Activated T-helper 1 cell treated with Interleukin-2 at 50 U/mL for 16 hours (primary cell): ENCODE results near the gene LCE1F.

Experiments used
- DNase-seq: peaks from one replicate; pipeline ENCODE4 v3.0.0-alpha.2; 2020; ENCODE audit warnings: low read depth

LCE1F gene, protein sequence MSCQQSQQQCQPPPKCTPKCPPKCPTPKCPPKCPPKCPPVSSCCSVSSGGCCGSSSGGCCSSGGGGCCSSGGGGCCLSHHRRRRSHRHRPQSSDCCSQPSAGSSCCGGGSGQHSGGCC

DNA sequence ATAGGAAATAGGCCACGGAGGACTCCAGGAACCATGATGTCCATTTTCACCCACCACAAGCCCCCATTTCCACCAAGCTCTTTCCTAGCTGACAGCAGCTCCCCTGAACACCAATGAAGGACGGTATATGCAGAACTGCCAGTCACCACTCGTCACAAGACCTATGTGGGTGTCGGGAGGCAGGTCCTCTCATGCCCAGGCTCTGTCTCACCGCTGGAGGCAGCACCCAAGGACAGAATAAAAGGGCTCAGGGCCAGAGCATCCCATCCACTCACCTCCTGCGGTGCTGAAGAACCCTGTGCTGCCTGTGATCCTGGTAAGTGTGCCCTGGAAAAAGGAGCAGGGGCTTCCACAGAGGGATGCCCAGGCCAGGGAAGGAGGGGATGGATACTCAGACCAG lies at the start of gene LCE1F:
TSS of gene LCE1F (plus strand) at position 266 of the 400 bp plus-strand sequence. CDS start 1,232 bp downstream, outside the sequence.
- DNase-seq = no peak

DNA sequence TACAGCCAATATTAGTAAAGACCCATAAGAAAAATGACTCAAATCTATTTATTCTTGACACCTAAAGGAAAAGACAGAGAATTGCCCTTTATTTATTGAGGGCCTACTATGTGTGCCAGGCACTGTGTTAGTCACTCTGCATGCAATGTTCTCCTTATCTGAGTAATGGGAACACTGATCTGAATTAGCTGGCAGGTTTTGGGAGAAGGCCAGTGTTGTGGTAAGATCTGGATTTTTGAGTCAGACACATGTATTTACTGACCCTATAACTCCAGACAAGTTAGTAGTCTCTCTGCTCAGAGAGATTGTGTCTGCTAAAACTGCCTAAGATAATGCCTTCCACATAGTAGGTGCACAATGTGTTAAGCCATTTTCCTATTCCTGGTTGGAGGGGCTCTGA lies 49.7 kb upstream of the LCE1F start:
- DNase-seq = no peak

DNA sequence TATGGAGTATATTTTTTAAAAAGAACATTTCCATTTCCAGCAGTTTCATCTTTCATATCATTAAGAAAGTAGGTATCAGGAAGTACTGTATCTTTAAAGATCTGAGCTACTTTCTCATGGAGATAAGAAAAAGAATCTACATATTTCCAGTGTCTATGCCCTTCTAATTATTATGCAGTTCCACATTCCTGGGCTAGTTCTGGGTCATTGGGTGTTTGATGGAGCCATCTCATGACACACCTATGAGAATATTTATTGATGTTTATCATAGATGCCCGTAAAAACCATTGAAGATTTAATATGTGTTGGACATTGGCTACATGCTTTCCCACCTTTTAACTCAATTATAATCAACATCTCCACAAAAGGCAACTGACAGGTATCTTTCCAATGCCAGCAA lies 46.0 kb upstream of the LCE1F start:
- DNase-seq = no peak

DNA sequence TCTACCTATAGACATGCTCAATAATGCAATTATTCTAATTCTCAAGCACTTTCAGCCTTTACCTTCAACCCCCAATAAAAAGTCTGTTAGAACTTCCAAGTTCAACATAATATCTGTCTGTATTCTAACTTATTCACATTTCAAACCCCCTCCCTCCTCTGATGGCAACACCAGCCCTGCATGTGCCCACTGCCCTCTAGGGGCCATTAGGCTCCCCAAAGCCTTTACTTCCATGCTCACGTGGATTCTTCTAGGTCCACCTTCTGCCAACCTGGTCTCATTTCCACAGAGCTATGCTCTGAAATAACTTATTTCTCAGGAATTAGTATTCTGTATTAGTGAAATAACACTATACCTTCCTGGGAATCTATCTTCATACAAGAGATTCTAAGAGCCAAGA lies 39.3 kb upstream of the LCE1F start:
- DNase-seq = no peak

DNA sequence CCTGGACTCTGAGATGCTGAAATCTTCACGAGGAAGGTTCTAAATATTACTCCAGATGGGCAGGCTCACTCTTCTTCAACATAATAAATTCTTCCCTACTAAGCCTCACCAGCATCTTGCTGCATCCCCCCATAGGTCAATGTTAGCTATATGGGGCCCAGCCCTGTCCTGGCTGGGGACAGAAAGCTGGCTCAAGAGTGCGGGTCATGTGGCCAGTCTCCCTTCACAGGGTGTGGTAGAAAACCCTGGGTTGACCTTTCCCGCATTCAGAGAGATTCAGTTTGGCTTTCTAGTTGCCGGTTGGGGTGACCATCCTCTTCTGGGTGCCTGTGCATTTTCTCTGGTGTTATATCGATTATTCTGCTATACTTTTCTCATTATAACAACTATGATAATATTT lies 36.9 kb upstream of the LCE1F start:
- no peak for DNase-seq

DNA sequence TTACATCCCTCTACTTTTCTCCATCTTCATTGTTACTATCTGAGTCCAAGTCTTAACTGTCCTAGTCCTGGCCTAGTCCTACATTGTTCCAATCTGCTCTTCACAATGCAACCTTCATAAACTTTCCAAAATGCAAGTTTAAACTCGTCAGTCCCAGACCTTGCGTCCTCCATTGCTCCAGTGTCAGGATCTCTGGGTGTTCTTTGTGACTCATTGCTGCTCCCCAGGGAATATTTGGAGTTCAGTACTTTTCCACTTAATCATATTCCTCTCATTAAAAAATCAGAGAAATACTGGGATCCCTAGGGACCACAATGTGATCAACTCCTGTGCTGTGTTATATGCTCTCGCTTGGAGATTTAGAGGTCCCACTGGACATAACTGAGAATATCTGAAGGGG lies 35.1 kb upstream of the LCE1F start:
- no peak for DNase-seq

DNA sequence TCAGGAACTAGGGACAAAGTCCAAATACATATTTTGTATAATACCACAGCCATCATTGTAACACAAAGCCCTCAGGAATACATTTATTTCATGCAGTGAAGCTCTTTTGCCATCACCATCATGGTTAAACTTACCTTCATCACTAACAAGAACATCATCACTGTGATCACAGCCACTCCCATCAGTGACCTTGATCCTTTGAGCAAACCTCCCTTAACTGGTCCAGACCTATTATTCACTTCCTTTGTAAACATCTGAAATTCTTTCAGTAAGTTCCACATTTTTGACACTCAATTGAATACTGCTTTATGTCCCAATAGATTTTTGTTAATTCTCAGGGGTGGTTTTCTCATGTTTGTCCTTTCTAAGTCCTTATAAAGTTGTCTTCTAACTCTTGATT lies 33.3 kb upstream of the LCE1F start:
- DNase-seq = no peak

DNA sequence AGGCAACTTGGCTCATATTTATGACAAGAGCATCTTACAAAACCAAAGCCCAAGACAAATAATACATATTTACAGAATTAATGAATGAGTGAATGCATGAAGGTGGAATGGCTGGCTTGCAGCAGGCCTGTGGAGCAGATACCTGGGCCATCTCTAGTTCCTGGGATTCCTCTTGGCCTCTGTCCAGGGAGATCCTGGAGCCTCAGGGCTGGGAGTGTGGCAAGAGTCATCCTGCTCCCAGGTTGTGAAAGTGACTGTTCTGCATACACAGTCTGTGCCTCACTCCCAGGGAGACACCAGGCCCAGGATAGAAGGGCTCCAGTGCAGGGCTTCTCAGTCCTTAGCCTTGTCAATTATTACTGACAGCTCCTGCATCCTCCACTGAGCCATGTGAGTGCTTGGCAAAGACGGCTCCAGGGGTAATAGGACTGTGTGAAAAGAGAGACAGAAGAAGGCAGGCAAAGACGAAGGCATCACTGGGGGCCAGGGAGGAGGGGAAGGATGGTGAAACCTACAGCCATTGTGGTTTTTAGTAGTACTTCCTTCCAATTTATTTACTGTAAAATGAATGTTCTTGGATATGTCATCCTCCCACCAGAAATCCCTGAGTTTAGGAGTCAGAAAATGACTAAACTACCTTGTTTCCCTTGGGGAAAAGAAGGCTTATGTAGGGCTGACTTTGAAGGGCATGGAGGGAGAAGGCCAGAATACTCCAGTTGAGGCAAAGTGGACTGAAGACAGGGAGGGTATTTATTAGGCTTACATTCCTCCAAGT lies 31.4 kb upstream of the LCE1F start:
- no peak for DNase-seq

DNA sequence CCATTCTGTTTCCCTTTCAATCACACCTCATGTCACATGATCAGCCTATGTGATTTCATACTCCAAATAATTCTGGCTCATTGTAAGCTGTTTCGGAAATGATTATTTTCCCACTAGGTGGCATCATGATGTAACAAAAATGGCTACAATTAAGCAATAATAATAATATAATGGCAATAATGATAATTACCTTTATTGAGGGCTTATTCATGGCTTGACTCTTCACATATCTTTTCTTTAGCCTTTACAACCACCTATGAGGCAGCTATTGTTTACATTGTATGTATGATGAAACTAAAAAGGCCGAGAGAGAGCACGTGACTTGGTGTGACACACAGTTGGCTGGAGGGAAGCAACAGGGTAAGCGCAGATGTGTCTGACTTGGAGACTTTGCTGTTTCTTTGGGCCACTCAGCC lies 29.6 kb upstream of the LCE1F start:
- DNase-seq = no peak

DNA sequence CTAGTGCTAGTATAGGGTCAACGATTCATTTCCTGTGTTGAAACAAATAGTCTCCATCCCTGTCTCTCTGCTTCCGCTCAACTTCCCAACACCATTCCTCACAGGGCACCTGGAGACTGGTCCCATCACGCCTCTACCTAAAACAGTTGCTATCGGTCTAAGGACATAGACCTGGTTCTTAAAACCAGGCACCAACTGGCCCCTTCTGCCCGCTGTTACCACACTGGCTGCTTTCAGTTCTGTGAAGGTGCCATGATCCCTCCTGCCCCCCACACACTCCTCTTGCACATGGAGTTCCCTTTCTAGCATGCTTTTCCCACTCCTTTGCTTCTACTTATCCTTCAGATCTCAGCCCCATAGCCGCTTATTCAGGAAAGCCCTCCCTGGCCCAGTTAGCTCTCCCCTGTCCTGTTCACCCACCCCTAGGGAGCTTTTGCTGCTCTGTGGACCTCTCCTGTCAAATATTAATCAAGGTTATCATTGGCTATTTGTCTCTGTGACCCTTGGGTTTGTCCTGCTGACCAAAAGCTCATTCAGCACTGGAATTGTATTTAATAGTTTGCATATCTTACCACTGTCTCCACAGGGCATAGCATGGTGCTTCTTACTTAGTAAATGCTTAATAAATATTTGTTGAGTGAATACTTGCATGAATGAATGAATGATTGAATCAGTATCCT lies 29.0 kb upstream of the LCE1F start:
- DNase-seq = no peak

DNA sequence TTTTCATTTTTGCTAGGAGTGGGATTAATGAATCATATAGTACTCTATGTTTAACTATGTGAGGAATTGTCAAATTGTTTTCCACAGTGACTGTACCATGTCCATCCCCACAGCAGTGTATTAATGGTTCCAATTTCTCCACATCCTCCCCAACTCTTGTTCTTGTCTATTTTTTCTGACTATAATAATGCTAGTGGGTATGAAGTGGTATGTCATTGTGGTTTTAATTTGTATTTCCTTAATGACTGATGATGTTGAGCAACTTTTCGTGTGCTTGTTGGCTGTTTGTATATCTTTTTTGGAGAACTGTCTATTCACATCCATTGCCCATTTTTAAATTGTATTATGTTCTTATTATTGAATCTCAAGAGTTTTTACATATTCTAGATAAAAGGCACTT lies 27.1 kb upstream of the LCE1F start:
- no peak for DNase-seq

DNA sequence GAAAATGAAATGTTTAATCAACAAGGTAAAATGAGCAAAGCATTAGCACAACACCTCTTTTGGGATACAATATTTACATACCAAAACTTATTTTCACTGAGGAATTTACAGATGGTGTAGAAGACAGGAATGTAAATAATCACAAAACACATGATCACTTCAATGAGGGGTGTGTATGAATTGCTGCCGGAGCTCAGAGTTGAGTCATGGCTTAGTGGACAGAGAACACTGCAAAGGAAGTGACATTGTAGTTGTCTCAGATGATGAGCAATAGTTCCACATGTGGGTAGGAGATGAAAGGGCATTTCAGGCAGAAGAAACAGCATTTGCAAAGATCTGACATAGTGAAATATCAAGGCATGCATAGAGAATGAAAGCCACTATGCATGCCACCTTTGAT lies 22.7 kb upstream of the LCE1F start:
- DNase-seq = no peak

DNA sequence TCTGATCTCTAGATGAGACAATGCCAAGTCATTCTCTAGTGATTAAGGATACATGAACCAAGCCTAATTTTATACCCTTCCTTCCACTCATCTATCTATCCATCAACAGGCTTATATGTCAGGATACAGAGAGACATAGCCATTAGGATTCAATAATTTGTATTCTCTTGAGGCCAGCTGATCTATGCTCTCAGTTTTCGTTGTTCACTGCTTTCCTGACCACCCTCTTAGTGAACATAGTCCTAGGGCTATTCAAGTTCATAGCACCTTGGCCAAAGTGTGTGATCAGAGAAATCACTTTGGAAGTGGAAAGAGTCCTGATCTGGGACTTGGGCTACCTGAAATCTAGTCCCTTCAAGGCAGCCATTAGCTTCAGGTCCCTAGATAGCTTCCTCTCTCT lies 21.4 kb upstream of the LCE1F start:
- DNase-seq = no peak

DNA sequence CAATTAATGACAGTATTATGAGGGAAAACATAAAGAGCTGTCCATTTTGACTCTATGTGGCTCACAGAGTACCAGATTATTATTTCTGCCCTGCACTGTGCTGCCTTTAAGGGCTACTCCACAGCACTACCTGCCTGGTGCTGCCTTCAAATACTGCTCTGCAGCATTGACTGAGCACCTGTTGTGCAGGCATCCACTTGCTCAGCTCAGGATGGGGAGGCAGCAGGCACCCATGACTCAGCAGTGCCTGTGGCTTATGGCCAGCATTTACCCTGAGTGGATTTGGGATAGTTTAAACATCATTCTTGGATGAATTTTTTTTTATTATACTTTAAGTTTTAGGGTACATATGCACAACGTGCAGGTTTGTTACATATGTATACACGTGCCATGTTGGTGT lies 18.1 kb upstream of the LCE1F start:
- no peak for DNase-seq

DNA sequence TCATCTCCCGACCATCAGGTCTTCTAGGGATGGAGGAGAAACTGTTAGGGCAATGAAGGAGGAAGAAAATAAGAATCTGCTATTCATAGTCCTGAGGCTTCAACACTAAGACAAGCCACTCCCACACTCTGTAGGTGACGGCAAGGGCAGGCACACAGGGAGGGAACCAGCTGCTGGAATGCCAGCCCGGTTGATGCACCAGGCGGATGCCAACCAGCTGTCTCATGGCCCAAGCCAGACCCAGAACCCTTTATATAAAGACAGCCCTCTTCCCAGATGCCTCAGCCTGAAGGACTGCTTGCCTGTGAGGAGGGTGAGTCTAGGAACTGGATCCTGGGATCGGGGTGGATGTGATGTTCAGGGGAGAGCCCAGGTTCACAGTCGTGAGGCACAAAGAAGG lies 17.2 kb upstream of the LCE1F start, which contains the start of gene KPRP:
TSS of gene KPRP (plus strand) at position 279 of the 400 bp plus-strand sequence. CDS start 1,564 bp downstream, outside the sequence.
- DNase-seq = no peak

DNA sequence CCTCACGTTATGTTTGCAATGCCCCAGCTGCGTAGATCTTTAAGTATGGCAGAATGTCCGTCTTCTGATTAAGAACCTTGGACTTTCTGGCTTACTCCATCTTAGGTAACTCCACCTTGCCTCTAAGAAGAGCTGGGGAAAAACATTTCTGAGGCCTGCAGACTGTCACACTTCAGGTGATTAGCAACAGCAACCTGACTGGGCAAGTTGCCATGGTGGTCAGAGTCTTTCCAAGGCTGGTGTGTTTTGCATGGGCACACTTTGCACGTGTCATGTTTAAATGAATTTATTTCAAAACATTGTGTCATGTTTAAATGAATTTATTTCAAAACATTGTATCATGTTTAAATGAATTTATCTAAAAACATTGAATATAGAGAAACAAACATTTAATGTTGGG lies 16.3 kb upstream of the LCE1F start:
- DNase-seq = no peak

DNA sequence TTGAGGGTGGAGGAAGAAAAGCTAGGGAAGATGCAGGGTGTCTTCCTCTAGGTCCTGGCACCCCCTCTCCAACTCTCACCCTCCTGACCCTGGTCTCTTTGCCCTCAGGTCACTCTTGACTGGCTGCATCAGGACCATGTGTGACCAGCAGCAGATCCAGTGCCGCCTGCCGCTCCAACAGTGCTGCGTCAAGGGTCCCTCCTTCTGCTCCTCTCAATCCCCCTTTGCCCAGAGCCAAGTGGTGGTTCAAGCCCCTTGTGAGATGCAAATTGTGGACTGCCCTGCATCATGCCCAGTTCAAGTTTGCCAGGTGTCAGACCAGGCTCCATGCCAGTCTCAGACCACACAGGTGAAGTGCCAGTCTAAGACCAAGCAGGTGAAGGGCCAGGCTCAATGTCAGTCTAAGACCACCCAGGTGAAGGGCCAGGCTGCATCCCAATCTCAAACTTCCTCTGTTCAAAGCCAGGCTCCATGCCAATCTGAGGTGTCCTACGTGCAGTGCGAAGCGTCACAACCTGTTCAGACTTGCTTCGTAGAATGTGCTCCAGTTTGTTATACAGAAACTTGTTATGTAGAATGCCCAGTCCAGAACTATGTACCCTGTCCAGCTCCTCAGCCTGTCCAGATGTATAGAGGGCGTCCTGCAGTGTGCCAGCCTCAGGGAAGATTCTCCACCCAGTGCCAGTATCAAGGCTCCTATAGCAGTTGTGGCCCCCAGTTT lies 15.3 kb upstream of the LCE1F start:
- DNase-seq = no peak

DNA sequence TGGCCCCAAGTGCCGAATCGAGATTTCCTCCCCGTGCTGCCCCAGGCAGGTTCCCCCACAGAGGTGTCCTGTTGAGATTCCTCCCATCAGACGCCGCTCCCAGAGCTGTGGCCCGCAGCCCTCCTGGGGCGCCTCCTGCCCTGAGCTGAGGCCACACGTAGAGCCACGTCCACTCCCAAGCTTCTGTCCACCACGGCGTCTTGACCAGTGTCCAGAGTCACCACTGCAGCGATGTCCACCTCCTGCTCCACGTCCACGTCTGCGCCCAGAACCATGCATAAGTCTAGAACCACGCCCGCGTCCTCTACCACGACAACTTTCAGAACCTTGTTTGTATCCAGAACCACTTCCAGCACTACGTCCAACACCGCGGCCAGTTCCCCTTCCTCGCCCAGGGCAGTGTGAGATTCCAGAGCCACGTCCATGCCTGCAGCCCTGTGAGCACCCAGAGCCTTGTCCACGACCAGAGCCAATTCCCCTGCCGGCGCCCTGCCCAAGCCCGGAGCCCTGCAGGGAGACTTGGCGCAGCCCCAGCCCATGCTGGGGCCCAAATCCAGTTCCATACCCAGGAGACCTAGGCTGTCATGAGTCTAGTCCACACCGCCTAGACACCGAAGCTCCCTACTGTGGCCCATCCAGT lies 14.3 kb upstream of the LCE1F start:
- DNase-seq = no peak

DNA sequence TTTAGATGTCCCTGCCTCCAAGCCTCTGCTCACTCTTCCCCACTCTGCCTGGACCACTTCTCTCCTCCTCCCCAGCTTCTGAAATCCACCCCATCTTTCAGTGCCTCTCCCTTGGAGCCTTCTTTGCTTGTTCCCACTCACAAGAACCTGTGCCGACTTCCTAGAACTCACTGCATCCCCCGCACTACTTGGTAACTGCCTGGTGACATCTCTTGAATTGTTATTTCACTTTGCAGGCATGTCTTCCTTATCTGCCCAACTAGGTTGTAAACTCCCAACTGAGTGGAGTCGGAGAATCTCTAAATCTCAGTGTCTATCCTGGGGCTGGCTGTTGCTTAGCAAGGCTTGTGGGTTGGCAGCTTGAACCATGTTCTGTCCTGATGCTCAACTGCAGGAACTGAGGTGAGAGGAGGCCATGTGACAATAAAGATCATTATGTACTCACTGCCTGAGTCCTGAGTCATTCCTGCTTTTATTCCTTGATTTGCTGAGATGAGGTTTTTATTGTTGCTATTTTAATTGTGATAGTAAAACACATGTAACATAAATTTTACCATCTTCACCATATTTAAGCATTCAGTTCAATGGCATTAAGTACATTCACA lies 13.2 kb upstream of the LCE1F start:
- no peak for DNase-seq

DNA sequence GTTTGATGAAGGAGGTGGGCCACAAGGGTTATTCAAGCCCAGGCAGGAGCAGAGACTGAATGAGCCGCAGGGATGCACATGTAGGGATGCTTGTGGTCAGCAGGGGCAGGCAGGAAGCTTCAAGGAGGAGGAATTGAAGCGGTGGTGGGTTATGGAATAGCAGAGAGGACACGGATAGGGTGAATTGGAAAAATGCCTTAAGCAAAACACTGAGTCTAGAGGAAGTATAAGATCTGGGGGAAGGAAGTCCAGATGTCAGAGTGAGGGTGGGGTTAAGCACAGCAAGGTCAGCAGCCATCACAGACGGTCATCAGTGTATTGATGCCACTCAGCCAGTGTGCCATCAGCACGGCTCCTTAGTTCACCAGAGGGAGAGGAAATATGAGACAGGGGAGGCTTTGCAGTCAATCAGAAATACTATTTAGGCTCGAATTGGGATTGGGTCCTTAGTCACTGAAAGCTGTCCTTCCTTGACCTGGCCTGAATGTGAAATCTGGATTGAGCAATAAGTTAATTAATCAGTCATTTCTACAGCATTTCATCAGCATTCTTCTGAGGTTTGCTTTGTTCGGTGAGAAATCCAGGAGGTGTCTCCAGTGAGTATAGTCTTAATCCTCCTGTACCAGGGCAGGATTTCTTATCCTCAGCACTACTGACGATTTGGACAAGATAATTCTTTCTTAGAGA lies 6.0 kb upstream of the LCE1F start:
- DNase-seq = no peak

DNA sequence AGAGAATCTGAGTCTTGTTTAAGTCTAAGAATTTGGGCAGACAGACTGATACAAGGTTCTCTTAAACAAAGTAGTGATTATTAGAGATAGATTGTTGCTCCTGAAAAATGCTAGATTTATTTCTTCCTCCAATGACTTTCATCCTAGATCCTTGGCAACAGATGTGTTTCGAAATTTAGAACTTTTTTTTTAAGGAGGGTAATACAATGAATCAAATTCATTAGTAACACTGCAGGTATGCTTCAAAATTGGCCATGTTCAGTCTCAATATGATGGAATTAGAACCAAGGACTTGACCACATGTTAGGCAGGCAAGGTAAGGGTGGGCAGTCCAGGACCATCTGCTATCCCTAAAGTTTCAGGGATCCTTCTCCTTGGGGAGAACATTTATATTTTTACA lies 4.5 kb upstream of the LCE1F start:
- DNase-seq = no peak
